Activated T-cell treated with anti-CD3 and anti-CD28 coated beads, Interleukin-2, amount 50 U/mL, for 24 hours (primary cell): ENCODE results near the gene CAMKK1.

Experiments used
- DNase-seq: peaks from one replicate; pipeline ENCODE4 v3.0.0-alpha.2; 2020
- H3K27ac Mint-ChIP-seq: 2 replicates; pipeline ENCODE4 v1.8.0; 2020; ENCODE audit warnings: mild to moderate bottlenecking, mixed read lengths
- H3K27me3 Mint-ChIP-seq: 2 replicates; pipeline ENCODE4 v1.8.0; 2020; ENCODE audit warnings: mixed read lengths
- H3K36me3 Mint-ChIP-seq: 2 replicates; pipeline ENCODE4 v1.8.0; 2020; ENCODE audit warnings: low read depth, mixed read lengths
- H3K4me1 Mint-ChIP-seq: 2 replicates; pipeline ENCODE4 v1.8.0; 2020; ENCODE audit warnings: low read depth, mixed read lengths
- H3K4me3 Mint-ChIP-seq: 2 replicates; pipeline ENCODE4 v1.8.0; 2020; ENCODE audit warnings: mild to moderate bottlenecking, moderate library complexity, mixed read lengths
- H3K9me3 Mint-ChIP-seq: 2 replicates; pipeline ENCODE4 v1.8.0; 2020; ENCODE audit warnings: mixed read lengths

CAMKK1 gene

GRCh38 chr17:3923466-3924190 lies 30.8 kb upstream of the CAMKK1 start:
- no peaks in the 10 kb centered on the region for H3K4me1 Mint-ChIP-seq
- no peak overlapping the region for H3K4me3 Mint-ChIP-seq
- no peaks in the 10 kb centered on the region for H3K27me3 Mint-ChIP-seq
- H3K9me3 Mint-ChIP-seq: no peaks in the 10 kb centered on the region
- no peak for DNase-seq
- peaks cover 40% of the 10 kb centered on the region for H3K36me3 Mint-ChIP-seq
- peak overlapping the region; percentile 24 for H3K27ac Mint-ChIP-seq

- H3K27me3 Mint-ChIP-seq: no peaks in the 10 kb centered on the region
- H3K4me1 Mint-ChIP-seq: no peaks in the 10 kb centered on the region
- H3K9me3 Mint-ChIP-seq: no peaks in the 10 kb centered on the region
- peaks cover 33% of the 10 kb centered on the region for H3K36me3 Mint-ChIP-seq
- H3K27ac Mint-ChIP-seq: peak overlapping the region; percentile 26
- no peak for DNase-seq
- no peak overlapping the region for H3K4me3 Mint-ChIP-seq
Measured at GRCh38 chr17:3922765-3923164, 29.9 kb upstream of the CAMKK1 start.

- H3K27ac Mint-ChIP-seq: no peak overlapping the region
- H3K27me3 Mint-ChIP-seq: no peaks in the 10 kb centered on the region
- peaks cover 5% of the 10 kb centered on the region for H3K4me1 Mint-ChIP-seq
- no peak for DNase-seq
- no peaks in the 10 kb centered on the region for H3K9me3 Mint-ChIP-seq
- no peak overlapping the region for H3K4me3 Mint-ChIP-seq
- peaks cover 24% of the 10 kb centered on the region for H3K36me3 Mint-ChIP-seq
Measured at GRCh38 chr17:3921502-3922319, 28.9 kb upstream of the CAMKK1 start.

GRCh38 chr17:3921006-3921405 lies 28.2 kb upstream of the CAMKK1 start:
- Mint-ChIP-seq H3K27ac (no peak overlapping the region), H3K4me3 (no peak overlapping the region), H3K27me3 (no peaks in the 10 kb centered on the region), H3K9me3 (no peaks in the 10 kb centered on the region), H3K36me3 (peaks cover 20% of the 10 kb centered on the region), H3K4me1 (peaks cover 12% of the 10 kb centered on the region)
- no peak for DNase-seq

GRCh38 chr17:3919123-3919624 lies 26.3 kb upstream of the CAMKK1 start:
- peaks cover 2% of the 10 kb centered on the region for H3K36me3 Mint-ChIP-seq
- H3K4me3 Mint-ChIP-seq: no peak overlapping the region
- no peaks in the 10 kb centered on the region for H3K27me3 Mint-ChIP-seq
- H3K27ac Mint-ChIP-seq: no peak overlapping the region
- H3K9me3 Mint-ChIP-seq: no peaks in the 10 kb centered on the region
- DNase-seq: no peak
- H3K4me1 Mint-ChIP-seq: peaks cover 25% of the 10 kb centered on the region

GRCh38 chr17:3918372-3919122 lies 25.7 kb upstream of the CAMKK1 start:
- Mint-ChIP-seq H3K36me3 (no peaks in the 10 kb centered on the region), H3K27me3 (no peaks in the 10 kb centered on the region), H3K4me1 (peaks cover 31% of the 10 kb centered on the region), H3K4me3 (no peak overlapping the region), H3K9me3 (no peaks in the 10 kb centered on the region), H3K27ac (peak overlapping the region; percentile 8)
- DNase-seq: no peak

GRCh38 chr17:3917391-3917931 lies 24.6 kb upstream of the CAMKK1 start:
- no peak for DNase-seq
- H3K27me3 Mint-ChIP-seq: no peaks in the 10 kb centered on the region
- no peaks in the 10 kb centered on the region for H3K36me3 Mint-ChIP-seq
- H3K9me3 Mint-ChIP-seq: no peaks in the 10 kb centered on the region
- peaks cover 32% of the 10 kb centered on the region for H3K4me1 Mint-ChIP-seq
- H3K4me3 Mint-ChIP-seq: no peak overlapping the region
- peak overlapping the region; percentile 63 for H3K27ac Mint-ChIP-seq

- H3K4me1 Mint-ChIP-seq: peaks cover 33% of the 10 kb centered on the region
- H3K36me3 Mint-ChIP-seq: no peaks in the 10 kb centered on the region
- H3K27ac Mint-ChIP-seq: peak overlapping the region; percentile 63
- no peaks in the 10 kb centered on the region for H3K9me3 Mint-ChIP-seq
- DNase-seq: no peak
- H3K27me3 Mint-ChIP-seq: no peaks in the 10 kb centered on the region
- H3K4me3 Mint-ChIP-seq: peak overlapping the region; percentile 6
Measured at GRCh38 chr17:3916825-3917224, 24.0 kb upstream of the CAMKK1 start.

GRCh38 chr17:3915995-3916696 lies 23.3 kb upstream of the CAMKK1 start, which contains the start of gene P2RX1:
TSS of gene P2RX1 (minus strand) at chr17:3916465. CDS start at chr17:3916225, 240 bp downstream.
- DNase-seq: peak; percentile 58
- Mint-ChIP-seq H3K4me1 (peaks cover 40% of the 10 kb centered on the region), H3K4me3 (peak within 1 kb of the TSS; percentile 23), H3K9me3 (no peaks in the 10 kb centered on the region), H3K36me3 (no peaks in the 10 kb centered on the region), H3K27ac (peak within 1 kb of the TSS; percentile 63), H3K27me3 (no peaks in the 10 kb centered on the region)

GRCh38 chr17:3915581-3915994 lies 22.7 kb upstream of the CAMKK1 start:
- peak; percentile 43 for DNase-seq
- Mint-ChIP-seq H3K4me1 (peaks cover 43% of the 10 kb centered on the region), H3K27ac (peak overlapping the region; percentile 63), H3K9me3 (no peaks in the 10 kb centered on the region), H3K4me3 (peak overlapping the region; percentile 23), H3K36me3 (no peaks in the 10 kb centered on the region), H3K27me3 (no peaks in the 10 kb centered on the region)

GRCh38 chr17:3914312-3914670 lies 21.4 kb upstream of the CAMKK1 start:
- no peaks in the 10 kb centered on the region for H3K36me3 Mint-ChIP-seq
- H3K4me3 Mint-ChIP-seq: no peak overlapping the region
- peak overlapping the region; percentile 2 for H3K27ac Mint-ChIP-seq
- no peaks in the 10 kb centered on the region for H3K9me3 Mint-ChIP-seq
- H3K27me3 Mint-ChIP-seq: no peaks in the 10 kb centered on the region
- H3K4me1 Mint-ChIP-seq: peaks cover 47% of the 10 kb centered on the region
- DNase-seq: no peak

GRCh38 chr17:3913531-3914311 lies 20.9 kb upstream of the CAMKK1 start:
- peaks cover 47% of the 10 kb centered on the region for H3K4me1 Mint-ChIP-seq

GRCh38 chr17:3912827-3913226 lies 20.0 kb upstream of the CAMKK1 start:
- no peak for DNase-seq
- no peak overlapping the region for H3K27ac Mint-ChIP-seq
- no peaks in the 10 kb centered on the region for H3K27me3 Mint-ChIP-seq
- H3K36me3 Mint-ChIP-seq: no peaks in the 10 kb centered on the region
- no peak overlapping the region for H3K4me3 Mint-ChIP-seq
- peaks cover 47% of the 10 kb centered on the region for H3K4me1 Mint-ChIP-seq
- no peaks in the 10 kb centered on the region for H3K9me3 Mint-ChIP-seq

More at GRCh38 chr17:3913531-3914311, 20.9 kb upstream of the CAMKK1 start:
- no peaks in the 10 kb centered on the region for H3K9me3 Mint-ChIP-seq
- H3K36me3 Mint-ChIP-seq: no peaks in the 10 kb centered on the region
- peak; percentile 89 for DNase-seq
- no peak overlapping the region for H3K4me3 Mint-ChIP-seq
- peak overlapping the region; percentile 2 for H3K27ac Mint-ChIP-seq
- no peaks in the 10 kb centered on the region for H3K27me3 Mint-ChIP-seq
